ENCODE data around the gene KIF5B.

Gene KIF5B

GRCh38 chr10:32041290-32042028 is 14.8 kb downstream of the KIF5B start:
- Histone ChIP-seq H3K36me3 (peaks cover 67% of the 10 kb centered on the region), H3K4me1 (no peaks in the 10 kb centered on the region; the same call in 1 of the 2 replicates), H3K9me3 (no peaks in the 10 kb centered on the region), H3K4me3 (ENCODE audit: low read depth, low read length) (no peak overlapping the region), H3K27me3 (no peaks in the 10 kb centered on the region)
- no peak for TF ChIP-seq CTCF (IDR thresholded peaks at IDR 0.05; ENCODE audit: low read depth, low read length)
- DNase-seq: no peak

GRCh38 chr10:32039734-32040133 is 16.5 kb downstream of the KIF5B start:
- TF ChIP-seq CTCF (IDR thresholded peaks at IDR 0.05; ENCODE audit: low read depth, low read length): no peak
- H3K4me3 ChIP-seq (ENCODE audit: low read depth, low read length): no peak overlapping the region
- H3K4me1 ChIP-seq: no peaks in the 10 kb centered on the region; the same call in 1 of the 2 replicates
- no peaks in the 10 kb centered on the region for H3K27me3 ChIP-seq
- no peak for DNase-seq
- H3K9me3 ChIP-seq: no peaks in the 10 kb centered on the region
- H3K36me3 ChIP-seq: peaks cover 67% of the 10 kb centered on the region

- no peaks in the 10 kb centered on the region for H3K27me3 ChIP-seq
Observed at GRCh38 chr10:32038777-32039176, 17.4 kb downstream of the KIF5B start.

GRCh38 chr10:32036922-32037321 is 19.3 kb downstream of the KIF5B start:
- no peak for DNase-seq
- no peaks in the 10 kb centered on the region for H3K27me3 ChIP-seq
- no peaks in the 10 kb centered on the region for H3K4me1 ChIP-seq
- H3K36me3 ChIP-seq: peaks cover 85% of the 10 kb centered on the region
- H3K4me3 ChIP-seq (ENCODE audit: low read depth, low read length): no peak overlapping the region
- no peak for TF ChIP-seq CTCF (IDR thresholded peaks at IDR 0.05; ENCODE audit: low read depth, low read length)
- H3K9me3 ChIP-seq: no peaks in the 10 kb centered on the region

More at GRCh38 chr10:32038777-32039176, 17.4 kb downstream of the KIF5B start:
- no peaks in the 10 kb centered on the region for H3K4me1 ChIP-seq
- no peak for TF ChIP-seq CTCF (IDR thresholded peaks at IDR 0.05; ENCODE audit: low read depth, low read length)
- no peak overlapping the region for H3K4me3 ChIP-seq (ENCODE audit: low read depth, low read length)
- no peak for DNase-seq
- H3K36me3 ChIP-seq: peaks cover 75% of the 10 kb centered on the region
- no peaks in the 10 kb centered on the region for H3K9me3 ChIP-seq

- Histone ChIP-seq H3K4me1 (no peaks in the 10 kb centered on the region), H3K36me3 (peaks cover 98% of the 10 kb centered on the region), H3K9me3 (no peaks in the 10 kb centered on the region), H3K27me3 (no peaks in the 10 kb centered on the region), H3K4me3 (ENCODE audit: low read depth, low read length) (no peak overlapping the region)
- DNase-seq: no peak
- no peak for TF ChIP-seq CTCF (IDR thresholded peaks at IDR 0.05; ENCODE audit: low read depth, low read length)
Observed at GRCh38 chr10:32035038-32035437, 21.2 kb downstream of the KIF5B start.

- H3K4me1 ChIP-seq: no peaks in the 10 kb centered on the region
- peaks cover 98% of the 10 kb centered on the region for H3K36me3 ChIP-seq
- TF ChIP-seq CTCF (IDR thresholded peaks at IDR 0.05; ENCODE audit: low read depth, low read length): no peak
- DNase-seq: no peak
- H3K4me3 ChIP-seq (ENCODE audit: low read depth, low read length): no peak overlapping the region
- no peaks in the 10 kb centered on the region for H3K9me3 ChIP-seq
- no peaks in the 10 kb centered on the region for H3K27me3 ChIP-seq
Observed at GRCh38 chr10:32033171-32033570, 23.1 kb downstream of the KIF5B start.

Measured in BE2C (cell line).